PC-3 (cell line): ENCODE data around the gene GLIPR1L1.

Source experiments
- EZH2phosphoT487 ChIP-seq: fragments of 300-600 bp; sonication (generic); IDR thresholded peaks from 2 replicates; pipeline ENCODE4 v1.6.1; 2018; ENCODE audit warnings: mild to moderate bottlenecking, antibody characterized with exemption, low read length, borderline replicate concordance
- TF ChIP-seq, protein P1 (sequence below): fragments of 300-600 bp; sonication (generic); conservative IDR thresholded peaks from 2 replicates; pipeline ENCODE4 v1.5.1; 2017; ENCODE audit warnings: antibody characterized with exemption, low read depth, mild to moderate bottlenecking, low read length

GRCh38 chr12:75374971-75375370, 40.5 kb downstream of the GLIPR1L1 start:
- TF ChIP-seq, protein P1, sequence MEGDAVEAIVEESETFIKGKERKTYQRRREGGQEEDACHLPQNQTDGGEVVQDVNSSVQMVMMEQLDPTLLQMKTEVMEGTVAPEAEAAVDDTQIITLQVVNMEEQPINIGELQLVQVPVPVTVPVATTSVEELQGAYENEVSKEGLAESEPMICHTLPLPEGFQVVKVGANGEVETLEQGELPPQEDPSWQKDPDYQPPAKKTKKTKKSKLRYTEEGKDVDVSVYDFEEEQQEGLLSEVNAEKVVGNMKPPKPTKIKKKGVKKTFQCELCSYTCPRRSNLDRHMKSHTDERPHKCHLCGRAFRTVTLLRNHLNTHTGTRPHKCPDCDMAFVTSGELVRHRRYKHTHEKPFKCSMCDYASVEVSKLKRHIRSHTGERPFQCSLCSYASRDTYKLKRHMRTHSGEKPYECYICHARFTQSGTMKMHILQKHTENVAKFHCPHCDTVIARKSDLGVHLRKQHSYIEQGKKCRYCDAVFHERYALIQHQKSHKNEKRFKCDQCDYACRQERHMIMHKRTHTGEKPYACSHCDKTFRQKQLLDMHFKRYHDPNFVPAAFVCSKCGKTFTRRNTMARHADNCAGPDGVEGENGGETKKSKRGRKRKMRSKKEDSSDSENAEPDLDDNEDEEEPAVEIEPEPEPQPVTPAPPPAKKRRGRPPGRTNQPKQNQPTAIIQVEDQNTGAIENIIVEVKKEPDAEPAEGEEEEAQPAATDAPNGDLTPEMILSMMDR, result no peak
- no peak for TF ChIP-seq EZH2phosphoT487
